ENCODE data around the gene MGAT4B. TPM values are rescaled to one million over a fixed set of nuclear protein-coding genes. Genes with fewer than 3 reads are reported as not detected.

MGAT4B gene
- total and polyA plus RNA-seq, 2 of the 13 experiments (the other 11 are each of a cell fraction or from before 2014, with no cell fraction given), result 93.5 to 130 TPM

GRCh38 chr5:179795863-179796833 lies 10.5 kb downstream of the MGAT4B start (continued):
- TF ChIP-seq PRMT3 (CRISPR knock-in tag; IDR thresholded peaks at IDR 0.05; ENCODE audit: borderline replicate concordance, low read depth) (0 out of 2 replicates have a peak, but pooled peaks have one; percentile 9), XRCC5 (optimal IDR thresholded peaks at IDR 0.05; ENCODE audit: low read length) (peak; percentile 49), ZNF263 (CRISPR knock-in tag; IDR thresholded peaks at IDR 0.05) (no peak), ZHX2 (IDR thresholded peaks at IDR 0.05; ENCODE audit: low read depth) (no peak), ZHX2 (CRISPR knock-in tag; IDR thresholded peaks at IDR 0.05; ENCODE audit: borderline replicate concordance) (no peak), ARID4A (CRISPR knock-in tag; IDR thresholded peaks at IDR 0.05; ENCODE audit: borderline replicate concordance) (peak; percentile 42; the same call in 1 of the 2 replicates), ZNF503 (CRISPR knock-in tag; IDR thresholded peaks at IDR 0.05) (no peak; the same call in 1 of the 2 replicates), ZNF691 (CRISPR knock-in tag; IDR thresholded peaks at IDR 0.05; ENCODE audit: borderline replicate concordance, low read depth) (0 out of 2 replicates have a peak, but pooled peaks have one; percentile 25), ZNF83 (CRISPR knock-in tag; IDR thresholded peaks at IDR 0.05; ENCODE audit: borderline replicate concordance) (no peak), ZBTB44 (CRISPR knock-in tag; IDR thresholded peaks at IDR 0.05) (no peak)

Data from HepG2 (cell line).